Measurements from ENCODE around the gene SLC15A1. TPM values are rescaled to one million over a fixed set of nuclear protein-coding genes. Genes with fewer than 3 reads are reported as not detected.

The SLC15A1 gene, protein sequence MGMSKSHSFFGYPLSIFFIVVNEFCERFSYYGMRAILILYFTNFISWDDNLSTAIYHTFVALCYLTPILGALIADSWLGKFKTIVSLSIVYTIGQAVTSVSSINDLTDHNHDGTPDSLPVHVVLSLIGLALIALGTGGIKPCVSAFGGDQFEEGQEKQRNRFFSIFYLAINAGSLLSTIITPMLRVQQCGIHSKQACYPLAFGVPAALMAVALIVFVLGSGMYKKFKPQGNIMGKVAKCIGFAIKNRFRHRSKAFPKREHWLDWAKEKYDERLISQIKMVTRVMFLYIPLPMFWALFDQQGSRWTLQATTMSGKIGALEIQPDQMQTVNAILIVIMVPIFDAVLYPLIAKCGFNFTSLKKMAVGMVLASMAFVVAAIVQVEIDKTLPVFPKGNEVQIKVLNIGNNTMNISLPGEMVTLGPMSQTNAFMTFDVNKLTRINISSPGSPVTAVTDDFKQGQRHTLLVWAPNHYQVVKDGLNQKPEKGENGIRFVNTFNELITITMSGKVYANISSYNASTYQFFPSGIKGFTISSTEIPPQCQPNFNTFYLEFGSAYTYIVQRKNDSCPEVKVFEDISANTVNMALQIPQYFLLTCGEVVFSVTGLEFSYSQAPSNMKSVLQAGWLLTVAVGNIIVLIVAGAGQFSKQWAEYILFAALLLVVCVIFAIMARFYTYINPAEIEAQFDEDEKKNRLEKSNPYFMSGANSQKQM
- not detected in 2 replicates for polyA plus RNA-seq
- polyA minus RNA-seq = not detected in 2 replicates

DNA sequence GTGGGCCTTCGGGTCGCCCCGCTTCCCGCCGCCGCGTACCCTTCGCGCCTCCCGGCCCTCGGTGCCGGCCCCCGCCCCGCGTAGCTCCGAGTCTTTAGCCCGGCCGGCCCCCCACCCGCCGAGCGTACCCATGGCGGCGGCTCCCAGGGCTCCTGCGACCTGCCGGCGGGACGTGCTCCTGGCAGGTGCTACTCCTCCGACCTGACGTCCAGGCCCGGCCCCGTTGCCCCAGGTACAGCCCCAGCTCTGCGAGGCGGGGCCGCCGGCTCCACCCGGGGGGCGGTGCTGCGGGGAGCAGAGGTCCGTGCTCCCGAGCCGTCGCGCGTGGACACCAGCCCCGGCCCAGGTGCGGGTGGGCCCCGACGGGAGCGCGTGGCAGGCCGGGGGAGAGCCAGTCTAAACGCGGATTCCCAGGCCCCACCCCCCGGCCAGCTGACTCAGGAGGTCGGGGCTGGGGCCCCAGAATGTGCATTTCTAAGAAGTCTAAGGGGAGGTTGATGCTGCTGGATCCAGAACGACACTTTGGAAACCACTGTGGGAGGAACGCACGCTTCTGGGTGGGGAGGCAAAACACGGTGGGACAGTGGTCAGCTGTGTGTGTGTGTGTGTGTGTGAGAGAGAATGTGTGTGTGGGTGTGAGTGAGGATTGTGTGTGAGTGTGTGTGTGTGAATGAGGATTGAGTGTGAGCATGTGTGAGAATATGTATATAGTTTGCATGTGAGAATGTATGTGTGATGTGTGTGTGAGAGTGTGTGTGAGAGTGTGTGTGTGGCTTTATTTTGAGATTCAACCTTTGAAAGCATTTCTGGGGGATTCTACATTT lies at the start of gene SLC15A1:
TSS of gene SLC15A1 (minus strand) at position 206 of the 824 bp plus-strand sequence. CDS start at position 132, 74 bp downstream.
- Histone ChIP-seq H3K27me3 (ENCODE audit: insufficient read depth, low read depth, low read length) (peaks cover 24% of the 10 kb centered on the region), H3K9ac (ENCODE audit: low read length) (no peak within 1 kb of the TSS), H2AFZ (ENCODE audit: low read depth, low read length) (no peak within 1 kb of the TSS), H3K79me2 (replicated peaks; ENCODE audit: insufficient read depth, low read length) (no peaks in the 10 kb centered on the region), H3K27ac (ENCODE audit: low read length) (no peak within 1 kb of the TSS), H3K36me3 (ENCODE audit: insufficient read depth, low read length) (no peaks in the 10 kb centered on the region), H4K20me1 (ENCODE audit: insufficient read depth) (no peaks in the 10 kb centered on the region), H3F3A (ENCODE audit: insufficient read depth, low read length, poor library complexity, severe bottlenecking) (no peaks in the 10 kb centered on the region), H3K9me2 (ENCODE audit: insufficient read depth, low read length) (no peaks in the 10 kb centered on the region), H3K4me3 (ENCODE audit: low read length) (peak within 1 kb of the TSS; percentile 31), H3K4me2 (ENCODE audit: low read length) (no peak within 1 kb of the TSS), H3K9me3 (ENCODE audit: low read length) (peaks cover 5% of the 10 kb centered on the region)
- TF ChIP-seq RAD21 (conservative IDR thresholded peaks at IDR 0.05) (no peak), EP300 (conservative IDR thresholded peaks at IDR 0.05; ENCODE audit: poor library complexity, severe bottlenecking) (no peak), POLR2AphosphoS5 (IDR thresholded peaks at IDR 0.05) (no peak), SMC3 (conservative IDR thresholded peaks at IDR 0.05; ENCODE audit: poor library complexity) (no peak), MXI1 (conservative IDR thresholded peaks at IDR 0.05; ENCODE audit: poor library complexity, severe bottlenecking) (no peak), TAF1 (IDR thresholded peaks at IDR 0.05; ENCODE audit: low read depth) (no peak), EZH2 (IDR thresholded peaks at IDR 0.05; ENCODE audit: borderline replicate concordance, insufficient read depth, low read length, poor library complexity, severe bottlenecking) (no peak)
- TF ChIP-seq, protein P1, sequence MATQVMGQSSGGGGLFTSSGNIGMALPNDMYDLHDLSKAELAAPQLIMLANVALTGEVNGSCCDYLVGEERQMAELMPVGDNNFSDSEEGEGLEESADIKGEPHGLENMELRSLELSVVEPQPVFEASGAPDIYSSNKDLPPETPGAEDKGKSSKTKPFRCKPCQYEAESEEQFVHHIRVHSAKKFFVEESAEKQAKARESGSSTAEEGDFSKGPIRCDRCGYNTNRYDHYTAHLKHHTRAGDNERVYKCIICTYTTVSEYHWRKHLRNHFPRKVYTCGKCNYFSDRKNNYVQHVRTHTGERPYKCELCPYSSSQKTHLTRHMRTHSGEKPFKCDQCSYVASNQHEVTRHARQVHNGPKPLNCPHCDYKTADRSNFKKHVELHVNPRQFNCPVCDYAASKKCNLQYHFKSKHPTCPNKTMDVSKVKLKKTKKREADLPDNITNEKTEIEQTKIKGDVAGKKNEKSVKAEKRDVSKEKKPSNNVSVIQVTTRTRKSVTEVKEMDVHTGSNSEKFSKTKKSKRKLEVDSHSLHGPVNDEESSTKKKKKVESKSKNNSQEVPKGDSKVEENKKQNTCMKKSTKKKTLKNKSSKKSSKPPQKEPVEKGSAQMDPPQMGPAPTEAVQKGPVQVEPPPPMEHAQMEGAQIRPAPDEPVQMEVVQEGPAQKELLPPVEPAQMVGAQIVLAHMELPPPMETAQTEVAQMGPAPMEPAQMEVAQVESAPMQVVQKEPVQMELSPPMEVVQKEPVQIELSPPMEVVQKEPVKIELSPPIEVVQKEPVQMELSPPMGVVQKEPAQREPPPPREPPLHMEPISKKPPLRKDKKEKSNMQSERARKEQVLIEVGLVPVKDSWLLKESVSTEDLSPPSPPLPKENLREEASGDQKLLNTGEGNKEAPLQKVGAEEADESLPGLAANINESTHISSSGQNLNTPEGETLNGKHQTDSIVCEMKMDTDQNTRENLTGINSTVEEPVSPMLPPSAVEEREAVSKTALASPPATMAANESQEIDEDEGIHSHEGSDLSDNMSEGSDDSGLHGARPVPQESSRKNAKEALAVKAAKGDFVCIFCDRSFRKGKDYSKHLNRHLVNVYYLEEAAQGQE (IDR thresholded peaks at IDR 0.05; ENCODE audit: borderline replicate concordance) = no peak
- TF ChIP-seq, protein P2, sequence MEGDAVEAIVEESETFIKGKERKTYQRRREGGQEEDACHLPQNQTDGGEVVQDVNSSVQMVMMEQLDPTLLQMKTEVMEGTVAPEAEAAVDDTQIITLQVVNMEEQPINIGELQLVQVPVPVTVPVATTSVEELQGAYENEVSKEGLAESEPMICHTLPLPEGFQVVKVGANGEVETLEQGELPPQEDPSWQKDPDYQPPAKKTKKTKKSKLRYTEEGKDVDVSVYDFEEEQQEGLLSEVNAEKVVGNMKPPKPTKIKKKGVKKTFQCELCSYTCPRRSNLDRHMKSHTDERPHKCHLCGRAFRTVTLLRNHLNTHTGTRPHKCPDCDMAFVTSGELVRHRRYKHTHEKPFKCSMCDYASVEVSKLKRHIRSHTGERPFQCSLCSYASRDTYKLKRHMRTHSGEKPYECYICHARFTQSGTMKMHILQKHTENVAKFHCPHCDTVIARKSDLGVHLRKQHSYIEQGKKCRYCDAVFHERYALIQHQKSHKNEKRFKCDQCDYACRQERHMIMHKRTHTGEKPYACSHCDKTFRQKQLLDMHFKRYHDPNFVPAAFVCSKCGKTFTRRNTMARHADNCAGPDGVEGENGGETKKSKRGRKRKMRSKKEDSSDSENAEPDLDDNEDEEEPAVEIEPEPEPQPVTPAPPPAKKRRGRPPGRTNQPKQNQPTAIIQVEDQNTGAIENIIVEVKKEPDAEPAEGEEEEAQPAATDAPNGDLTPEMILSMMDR (IDR thresholded peaks at IDR 0.05; ENCODE audit: poor library complexity, severe bottlenecking) = no peak

Data from neural cell (in vitro differentiated cells).